Measurements from ENCODE around the gene C1orf226.
"Not testable (repeated sequence)": the region's sequence is repeated elsewhere in the genome, so short reads cannot be mapped to it uniquely, and the experiment has no call there.

C1orf226 gene, protein sequence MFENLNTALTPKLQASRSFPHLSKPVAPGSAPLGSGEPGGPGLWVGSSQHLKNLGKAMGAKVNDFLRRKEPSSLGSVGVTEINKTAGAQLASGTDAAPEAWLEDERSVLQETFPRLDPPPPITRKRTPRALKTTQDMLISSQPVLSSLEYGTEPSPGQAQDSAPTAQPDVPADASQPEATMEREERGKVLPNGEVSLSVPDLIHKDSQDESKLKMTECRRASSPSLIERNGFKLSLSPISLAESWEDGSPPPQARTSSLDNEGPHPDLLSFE

DNA sequence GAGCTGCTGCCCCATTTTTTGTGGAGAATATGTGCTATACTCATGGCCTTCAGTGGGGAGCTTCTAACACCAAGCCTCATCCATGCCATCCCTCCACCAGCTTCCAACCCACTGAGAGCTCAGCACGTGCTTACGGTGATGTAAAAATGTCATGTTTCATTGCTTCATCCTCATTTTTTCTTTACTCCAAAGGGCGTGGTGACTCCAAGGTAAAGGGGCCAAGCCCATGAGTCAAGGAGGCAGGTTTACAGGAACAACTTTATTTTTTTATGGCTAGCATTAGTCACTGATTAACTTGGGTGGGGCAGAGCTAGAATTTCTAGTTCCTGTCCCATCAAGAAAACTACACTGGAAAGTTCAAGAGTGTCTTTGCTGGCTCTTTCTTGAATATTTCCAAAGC, at the start of gene C1orf226:
C1orf226 (plus strand) TSS at position 346 of the 400 bp plus-strand sequence. CDS start 174 bp downstream, outside the sequence.
- DNase-seq (ENCODE audit: low read depth) = no peak

DNA sequence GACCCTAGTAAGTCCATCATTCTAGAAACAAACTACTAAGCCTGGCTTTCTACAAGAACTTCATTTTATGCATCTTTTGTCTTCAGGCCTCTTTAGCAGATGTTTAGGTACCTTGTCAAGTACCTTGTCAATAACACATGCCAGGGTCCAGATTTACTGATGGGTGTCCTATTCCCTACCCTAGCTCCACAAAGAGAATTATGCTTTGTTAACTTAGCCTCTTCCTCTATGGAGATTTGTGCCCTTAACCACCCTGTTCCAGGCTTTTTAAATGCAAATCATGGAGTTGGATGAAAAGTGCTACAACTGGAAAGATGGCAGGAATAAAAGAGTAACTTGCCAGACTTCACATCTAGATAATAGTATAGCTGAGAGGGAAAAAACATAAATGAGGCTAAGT, 47.5 kb upstream of the C1orf226 start:
- DNase-seq (ENCODE audit: low read depth) = no peak

DNA sequence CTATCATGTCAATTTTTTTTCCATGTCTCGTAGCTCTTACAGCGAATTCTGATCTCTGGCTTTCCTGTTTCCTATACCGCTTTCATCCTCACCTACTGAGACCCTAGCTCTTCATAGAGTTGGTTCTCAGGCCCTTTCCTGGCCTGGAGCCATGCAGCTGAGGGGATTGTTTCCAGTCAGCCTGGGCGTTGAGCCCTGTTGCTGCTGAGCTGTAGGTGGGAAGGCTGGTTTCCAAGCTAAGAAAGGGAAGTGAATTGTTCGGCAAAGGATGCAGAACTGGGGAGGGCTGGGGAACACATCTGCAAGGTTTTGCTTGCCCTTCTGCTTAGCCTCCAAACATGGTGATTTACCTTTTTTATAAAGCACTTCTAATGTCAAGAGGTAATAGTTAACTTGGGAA, 46.4 kb upstream of the C1orf226 start:
- DNase-seq (ENCODE audit: low read depth) = no peak

DNA sequence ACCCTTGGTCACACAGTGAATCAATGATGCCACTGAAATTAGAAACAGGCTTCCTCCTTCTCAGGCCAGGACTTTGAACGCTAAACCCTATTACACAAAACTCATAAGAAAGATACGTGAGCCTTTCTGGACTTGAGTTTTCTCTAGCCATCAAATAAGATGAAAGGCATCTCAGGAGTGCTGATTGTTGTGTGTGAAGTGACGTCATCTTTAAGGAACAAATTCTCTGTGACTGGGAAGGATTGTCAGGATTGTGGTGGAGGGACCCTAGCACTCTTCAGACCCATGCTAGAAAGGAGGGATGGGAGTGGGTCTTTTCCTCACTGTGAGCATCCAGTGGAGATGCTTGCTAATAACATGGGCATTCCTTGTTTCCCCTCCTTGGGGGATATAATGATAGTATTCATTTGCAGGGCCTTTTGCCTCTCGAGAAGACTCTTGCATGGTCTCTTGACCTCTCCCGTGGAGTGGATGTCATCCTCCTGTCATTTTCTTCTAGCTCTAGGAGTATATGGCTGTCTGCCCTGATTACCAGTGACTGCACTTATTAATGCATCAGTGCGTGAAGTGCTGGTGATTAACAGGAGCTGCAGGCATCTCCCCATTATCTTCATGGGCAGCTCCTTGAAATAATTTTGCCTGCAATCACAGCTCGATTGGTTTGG, 44.8 kb upstream of the C1orf226 start:
- DNase-seq (ENCODE audit: low read depth) = no peak

DNA sequence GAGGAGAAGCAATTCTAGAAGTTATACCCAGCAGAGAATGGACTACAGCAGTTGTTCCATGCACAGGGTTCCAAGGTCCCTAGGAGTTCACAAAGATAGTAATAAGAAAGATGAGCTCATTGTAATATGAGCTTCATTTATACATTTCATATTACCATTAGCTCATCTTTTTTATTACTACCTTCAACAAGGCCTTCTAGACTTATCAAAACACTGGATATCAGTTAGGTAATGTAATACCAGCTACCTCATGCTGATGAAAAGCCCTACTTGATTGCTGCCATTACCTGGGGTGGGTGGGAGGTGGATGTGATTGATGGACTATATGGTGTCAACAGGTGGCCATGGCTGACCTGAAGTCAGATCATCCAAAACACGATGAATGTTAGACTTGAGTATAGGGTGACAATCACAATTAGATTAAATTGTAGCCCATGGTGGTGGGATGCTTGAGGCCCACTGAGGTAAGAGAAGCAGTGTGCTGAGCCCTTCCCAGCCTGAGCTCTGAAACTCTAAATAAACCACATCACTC, 39.0 kb upstream of the C1orf226 start:
- DNase-seq (ENCODE audit: low read depth) = no peak

DNA sequence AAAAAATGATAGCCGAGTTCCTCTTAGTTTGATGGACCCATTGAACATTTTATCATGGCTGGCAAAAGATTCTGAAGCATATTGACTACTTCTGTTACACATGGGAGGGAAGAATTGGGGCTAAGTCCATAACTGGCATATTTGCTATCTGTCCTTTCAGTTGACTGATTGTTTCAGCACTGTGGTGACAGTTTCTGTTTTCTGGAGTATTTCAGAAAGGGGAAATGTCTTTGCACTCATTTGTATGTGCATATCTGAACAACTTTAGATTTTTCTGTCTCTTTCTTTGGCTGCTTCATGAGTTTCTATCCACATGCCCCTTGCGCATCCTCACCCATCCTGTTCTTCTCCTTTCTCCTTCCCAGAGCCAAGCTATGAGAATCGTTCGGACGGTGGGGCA, 38.1 kb upstream of the C1orf226 start:
- DNase-seq (ENCODE audit: low read depth) = no peak

DNA sequence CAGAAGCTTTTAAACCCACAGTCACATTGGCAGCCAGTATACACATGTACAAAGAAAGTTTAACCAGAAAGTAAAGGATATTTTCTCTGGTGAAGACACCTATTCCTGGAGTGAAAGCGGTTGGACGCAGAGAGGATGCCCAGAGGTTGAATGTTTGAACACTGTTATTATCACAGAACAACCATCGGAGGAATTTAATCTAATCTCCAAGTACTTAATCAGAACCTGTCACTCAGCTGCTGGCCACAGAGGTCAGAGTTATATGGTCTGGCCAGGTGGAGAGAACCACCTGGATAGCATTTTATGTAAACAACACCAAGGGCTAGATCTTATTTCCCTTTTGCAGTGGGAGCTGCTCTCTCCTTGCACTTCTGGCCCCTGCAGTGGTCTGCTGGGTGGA, 34.2 kb upstream of the C1orf226 start:
- DNase-seq (ENCODE audit: low read depth) = no peak

DNA sequence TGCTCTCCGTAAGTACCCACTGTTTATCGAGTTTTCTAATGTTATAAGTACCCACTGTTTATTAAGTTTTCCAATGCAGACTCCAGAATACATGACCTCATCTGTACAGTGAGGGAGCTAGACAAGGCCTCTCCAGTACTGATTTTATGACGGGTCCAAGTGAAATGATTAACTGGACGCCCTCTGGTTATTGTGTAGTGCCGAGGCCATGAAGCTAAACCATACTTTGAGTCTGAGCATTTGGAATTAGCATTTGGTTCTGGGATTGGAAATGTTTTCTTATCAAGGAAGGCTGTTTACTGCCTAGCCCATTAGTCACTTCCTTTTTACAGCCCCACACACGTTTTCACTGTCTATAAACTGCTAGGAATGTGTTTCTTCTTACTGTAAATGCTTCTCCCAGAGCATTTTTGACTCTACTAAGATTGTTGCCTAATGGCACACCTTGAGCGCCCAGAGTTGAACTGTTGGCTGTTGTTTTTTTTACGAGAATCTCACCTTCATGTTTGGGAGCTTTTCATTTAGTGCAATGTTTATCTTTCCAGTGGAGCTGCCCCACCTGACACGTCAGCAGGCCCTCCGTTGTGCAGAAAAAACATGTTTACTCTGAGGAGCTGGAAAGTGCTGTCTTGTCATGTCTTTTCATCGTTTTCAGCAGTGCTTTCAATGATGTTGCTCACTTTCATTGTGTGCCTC, 31.7 kb upstream of the C1orf226 start:
- DNase-seq (ENCODE audit: low read depth) = no peak

DNA sequence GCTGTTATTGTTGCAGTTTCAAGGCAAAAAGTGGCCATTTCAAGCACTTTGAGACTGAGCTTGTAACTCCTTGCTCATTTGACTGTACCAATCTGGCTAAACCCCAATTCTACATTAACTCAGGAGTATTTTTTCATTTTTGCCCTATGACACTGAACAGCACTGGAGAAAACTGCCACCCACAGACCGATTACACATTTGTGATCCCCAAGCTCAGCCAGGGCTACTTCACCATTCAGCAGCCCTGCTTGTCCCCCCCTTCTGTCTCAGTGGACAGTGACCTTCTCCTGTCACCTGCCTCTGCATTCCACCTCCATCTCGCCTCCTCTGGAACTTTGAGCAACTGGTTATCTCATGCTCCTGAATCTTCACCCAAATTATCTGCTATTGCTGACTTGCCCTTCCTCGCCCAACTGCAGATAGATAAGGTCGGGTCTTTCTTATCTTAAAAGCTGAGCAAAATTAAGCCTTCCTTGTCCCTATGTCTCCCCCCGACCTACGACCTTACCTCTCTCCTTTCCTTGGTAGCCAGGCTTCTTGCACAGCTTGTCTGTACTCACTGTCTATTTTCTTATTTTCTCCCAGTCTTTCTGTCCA, 30.2 kb upstream of the C1orf226 start:
- DNase-seq (ENCODE audit: low read depth) = no peak

DNA sequence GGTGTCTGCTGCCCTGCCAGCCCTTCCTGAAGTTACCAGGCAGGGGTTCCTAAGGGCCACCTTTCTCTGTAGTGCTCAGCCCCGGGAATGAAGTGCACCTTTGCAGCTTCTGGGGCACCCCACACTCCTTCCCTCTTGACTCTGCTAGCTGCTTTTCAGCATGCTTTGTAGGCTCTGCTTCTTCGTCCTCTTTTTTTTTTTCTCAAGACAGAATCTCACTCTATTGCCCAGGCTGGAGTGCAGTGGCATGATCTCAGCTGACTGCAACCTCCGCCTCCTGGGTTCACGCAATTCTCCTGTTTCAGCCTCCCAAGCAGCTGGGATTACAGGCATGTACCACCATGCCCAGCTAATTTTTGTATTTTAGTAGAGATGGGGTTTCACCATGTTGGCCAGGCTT, 29.7 kb upstream of the C1orf226 start:
- DNase-seq (ENCODE audit: low read depth) = not testable (repeated sequence)

DNA sequence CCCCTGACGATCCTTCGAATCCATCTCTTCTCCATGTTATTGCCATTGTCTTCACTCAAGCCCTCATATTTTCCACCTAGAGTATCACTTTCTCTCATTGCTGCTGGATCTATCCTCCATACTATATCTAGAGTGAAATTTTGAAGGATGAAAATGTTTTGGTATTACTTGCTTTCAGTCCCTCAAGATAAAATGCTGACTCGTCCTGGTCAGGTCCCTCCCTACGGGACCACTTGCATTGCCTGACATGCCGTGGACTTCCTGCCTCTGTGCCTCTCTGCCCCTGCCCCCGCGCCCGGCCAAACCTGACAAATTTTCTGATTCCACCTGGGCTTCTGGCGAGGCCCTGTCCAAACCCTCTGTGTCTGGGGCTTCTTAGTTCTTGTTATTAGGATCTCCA, 28.4 kb upstream of the C1orf226 start:
- DNase-seq (ENCODE audit: low read depth) = no peak

DNA sequence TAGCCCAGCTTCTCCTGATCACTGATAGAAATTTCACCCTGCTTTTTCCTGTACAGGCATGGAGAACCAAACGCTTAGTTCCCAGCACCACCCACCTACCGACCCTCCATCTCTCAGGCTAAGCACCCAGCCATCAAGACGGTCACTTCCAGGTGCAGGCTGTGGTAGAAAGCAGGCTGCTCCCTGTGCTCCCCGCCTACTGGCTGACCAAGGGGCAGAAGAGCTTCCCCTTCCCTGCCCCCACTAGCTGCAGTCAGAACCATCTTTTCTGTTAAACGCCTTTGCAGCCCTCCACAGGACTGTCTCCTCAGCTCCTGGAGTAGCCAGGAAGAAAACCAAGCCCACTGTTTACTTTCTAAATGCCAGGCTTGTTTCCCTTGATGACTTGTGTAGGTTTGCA, 27.8 kb upstream of the C1orf226 start:
- no peak for DNase-seq (ENCODE audit: low read depth)

DNA sequence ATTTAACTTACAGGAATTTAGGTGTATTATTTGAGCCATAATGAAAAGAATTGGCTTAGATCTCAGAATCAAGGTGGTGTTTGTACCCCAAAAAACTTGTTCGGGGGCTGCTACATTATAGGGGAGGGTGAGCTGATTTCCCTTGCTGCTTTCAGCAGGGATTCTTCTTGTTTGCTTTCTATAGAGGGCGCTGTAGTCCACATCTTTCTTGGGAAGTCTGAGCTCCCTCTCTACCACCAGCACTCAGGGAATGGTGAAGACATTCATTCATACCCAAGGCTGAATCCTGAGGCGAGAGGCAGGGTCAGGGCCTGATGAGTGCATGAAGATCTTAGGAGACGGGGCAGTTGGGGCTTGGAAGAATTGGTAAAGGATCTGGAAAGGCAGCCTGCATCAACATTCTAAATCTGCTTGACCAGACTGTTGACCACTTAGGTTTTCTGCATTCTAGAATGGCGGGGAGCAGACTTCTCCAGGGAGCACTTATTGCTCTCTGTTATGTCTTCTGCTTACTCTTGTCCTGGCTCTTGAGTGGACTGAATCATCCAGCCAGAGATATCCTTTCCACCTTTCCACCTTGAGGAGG, 23.8 kb upstream of the C1orf226 start:
- no peak for DNase-seq (ENCODE audit: low read depth)

DNA sequence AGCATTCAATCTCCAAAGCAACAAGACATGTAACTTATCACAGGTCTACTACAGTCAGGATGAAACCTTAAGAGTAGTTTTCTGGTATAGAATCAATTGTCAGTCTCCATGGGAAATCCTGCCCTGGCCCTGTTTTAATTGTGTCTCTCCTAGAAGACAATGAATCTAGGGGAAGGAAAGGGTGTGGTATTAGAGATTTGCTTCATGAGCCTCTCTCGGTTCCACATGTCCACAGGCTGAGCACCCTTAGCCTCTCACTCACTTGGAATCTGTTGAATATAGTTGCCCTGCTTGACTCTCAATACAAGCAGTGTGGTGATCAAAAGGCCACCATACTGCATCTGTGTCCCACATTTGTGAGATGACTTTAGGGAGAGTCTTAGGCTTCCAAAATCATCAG, 22.6 kb upstream of the C1orf226 start:
- no peak for DNase-seq (ENCODE audit: low read depth)

DNA sequence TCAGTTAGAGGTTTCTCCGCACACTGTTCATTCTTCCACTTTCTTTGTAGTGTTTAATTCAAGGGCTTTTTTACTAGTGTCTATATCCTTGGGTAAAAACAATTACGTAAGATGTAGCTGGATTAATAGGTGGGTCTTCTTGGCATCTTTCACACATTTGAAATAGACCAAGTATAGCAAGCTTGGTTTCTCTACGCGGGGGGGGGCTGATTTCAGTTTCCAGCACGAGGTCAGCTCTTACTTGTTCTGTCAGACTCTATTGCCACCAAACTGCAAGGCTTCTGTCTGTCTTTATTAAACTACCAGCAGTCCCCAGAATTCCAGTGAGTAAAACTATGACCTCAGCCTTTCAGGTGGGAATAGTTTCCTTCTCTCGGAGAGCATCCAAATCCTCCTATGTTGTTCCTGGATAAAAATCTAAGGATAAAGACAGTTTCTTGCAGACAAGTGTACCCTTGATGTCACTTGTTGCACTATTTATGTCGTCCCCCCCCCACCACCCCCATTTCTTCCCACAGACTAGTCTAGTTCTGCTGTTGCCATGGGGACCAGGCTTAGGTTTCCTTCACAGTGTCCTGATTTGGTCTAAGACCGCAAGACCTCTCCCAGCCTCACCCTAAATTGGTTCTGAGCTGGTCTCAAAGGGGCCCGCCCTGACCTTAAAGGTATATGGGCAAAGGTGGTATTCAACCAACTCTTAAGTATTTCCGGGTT, 21.8 kb upstream of the C1orf226 start:
- DNase-seq (ENCODE audit: low read depth) = no peak

DNA sequence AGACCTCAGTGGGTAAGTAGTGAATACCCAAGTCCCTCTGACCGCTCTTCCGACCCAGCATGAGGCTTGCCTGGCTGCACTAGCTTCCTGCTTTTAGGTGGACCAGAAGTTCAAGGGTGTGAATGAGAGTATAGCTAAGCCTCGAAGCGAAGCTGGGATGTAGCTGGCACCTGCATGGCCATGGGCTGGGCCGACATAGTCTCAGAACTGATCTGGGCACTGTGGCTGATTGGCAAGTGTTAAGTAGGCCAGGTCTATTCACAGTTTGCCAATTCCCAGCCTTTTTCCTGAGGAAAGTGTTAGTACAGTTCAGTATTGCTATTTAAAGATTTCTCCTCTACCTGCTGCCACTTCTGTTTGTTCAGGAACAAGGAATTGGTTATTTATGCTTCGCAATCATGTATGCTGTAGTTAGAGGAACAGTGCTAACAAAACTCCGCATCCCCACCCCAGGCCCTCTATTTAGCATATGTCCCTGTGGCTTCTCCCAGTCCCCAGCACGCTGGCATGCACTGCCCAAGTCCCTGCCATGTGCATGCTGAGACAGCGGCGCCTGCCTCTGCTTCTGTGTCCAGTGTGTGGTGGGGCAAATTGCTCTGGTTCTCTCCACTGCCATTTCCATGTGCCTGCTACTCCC, 21.2 kb upstream of the C1orf226 start:
- no peak for DNase-seq (ENCODE audit: low read depth)

DNA sequence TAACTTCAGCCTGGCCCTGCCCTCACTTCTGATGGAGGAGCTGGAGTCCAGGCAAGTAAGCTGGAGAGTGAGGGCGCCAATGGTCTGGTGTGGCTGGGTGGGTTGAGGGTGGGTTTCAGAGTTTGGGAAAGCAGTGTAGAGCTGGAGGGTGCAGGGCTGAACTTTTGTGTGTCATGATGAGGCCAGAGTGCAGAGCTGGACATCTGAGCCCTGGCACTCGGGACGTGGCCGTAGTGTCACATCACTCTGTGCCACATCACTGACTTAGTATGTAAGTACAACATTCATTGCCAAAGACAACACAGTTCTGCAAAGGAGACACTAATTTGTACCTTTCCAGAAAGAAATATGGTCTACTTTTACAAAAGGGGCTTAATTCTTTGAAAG, 20.7 kb upstream of the C1orf226 start:
- no peak for DNase-seq (ENCODE audit: low read depth)

DNA sequence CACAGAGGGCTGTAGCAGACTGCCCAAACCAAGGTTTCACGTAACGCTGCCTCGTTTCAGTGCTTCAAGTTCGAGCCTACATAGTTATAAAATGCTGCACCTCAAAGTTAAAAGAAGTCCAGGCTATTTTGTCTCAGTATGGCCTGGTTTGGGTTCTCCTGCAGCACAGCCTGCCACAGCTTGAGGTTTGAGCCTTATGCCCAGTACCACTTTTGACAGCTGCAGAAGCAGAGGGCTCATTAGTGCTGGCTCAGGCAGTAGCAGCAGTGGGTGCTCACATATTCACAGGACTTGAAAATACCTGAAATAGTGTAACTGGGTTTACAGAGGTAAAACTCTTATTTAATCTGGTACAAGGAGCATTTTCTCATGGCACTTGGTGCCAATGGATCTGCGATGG, 20.2 kb upstream of the C1orf226 start:
- DNase-seq (ENCODE audit: low read depth) = no peak

DNA sequence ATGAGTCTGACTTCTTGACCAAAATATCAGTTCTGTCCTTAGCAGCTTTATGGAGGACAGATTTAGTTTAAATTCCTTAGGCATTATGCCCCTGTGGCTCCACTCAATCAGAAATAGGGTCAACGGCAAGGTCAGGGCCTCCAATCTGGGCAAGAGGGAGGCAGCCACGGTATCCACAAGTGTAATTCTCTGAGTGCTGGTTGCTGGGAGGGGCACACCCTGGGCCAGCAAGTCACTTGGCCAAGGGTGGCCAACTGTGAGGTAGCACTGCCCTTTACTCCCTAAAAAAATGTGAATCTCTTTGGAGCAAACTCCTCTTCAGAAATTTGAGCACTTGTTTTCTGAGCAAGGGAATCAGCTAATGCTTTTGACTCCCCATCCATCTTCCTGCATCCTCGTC, 17.7 kb upstream of the C1orf226 start:
- DNase-seq (ENCODE audit: low read depth) = no peak

DNA sequence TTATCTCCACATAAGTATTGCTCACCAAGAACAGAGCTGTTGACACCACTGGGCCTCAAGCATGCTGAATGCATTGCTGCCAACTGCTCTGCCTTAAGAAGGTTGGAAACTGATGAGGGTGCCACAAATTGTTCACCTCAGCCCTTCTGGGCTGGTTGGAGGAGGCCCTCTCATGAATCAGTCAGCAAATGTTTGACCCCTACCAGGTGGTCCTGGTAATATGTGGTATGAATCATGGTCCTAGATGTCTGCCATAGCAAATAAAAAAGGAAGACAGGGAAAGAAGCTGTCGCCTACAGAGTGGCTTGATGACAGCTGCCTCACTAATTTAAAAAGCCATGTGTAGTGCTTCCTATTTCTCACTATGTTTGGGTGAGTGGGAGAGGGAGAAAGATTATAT, 17.0 kb upstream of the C1orf226 start:
- no peak for DNase-seq (ENCODE audit: low read depth)

Measured in activated T-cell treated with anti-CD3 and anti-CD28 coated beads for 48 hours (primary cell).